Ramos (cell line): ENCODE measurements around the gene TCF20.

Experiments used
- in situ Hi-C: fragments of 300-500 bp; cut with MboI; formaldehyde crosslinking; loops from one replicate; pipeline ENCODE4 v1.14.3; 2022; ENCODE audit warnings: low sequenced_read_pairs; ENCODE audit not compliant: unreplicated experiment

The TCF20 gene

GRCh38 chr22:42283278-42284201 is 13.1 kb upstream of the TCF20 start:
- in situ Hi-C loops: no loop called here

- in situ Hi-C loops: no loop called here
These were observed 12.5 kb upstream of the TCF20 start for GRCh38 chr22:42282943-42283277.

- in situ Hi-C loops: no loop called here
These were observed 11.9 kb upstream of the TCF20 start for GRCh38 chr22:42282252-42282942.

- in situ Hi-C loops: no loop called here
These were observed 11.3 kb upstream of the TCF20 start for GRCh38 chr22:42281706-42282251.

- in situ Hi-C loops: no loop called here
These were observed 10.8 kb upstream of the TCF20 start for GRCh38 chr22:42281284-42281683.

- in situ Hi-C loops: no loop called here
These were observed 10.4 kb upstream of the TCF20 start for GRCh38 chr22:42280836-42281235.

GRCh38 chr22:42280140-42280539 is 9.7 kb upstream of the TCF20 start:
- in situ Hi-C loops: no loop called here

GRCh38 chr22:42279425-42280020 is 9.1 kb upstream of the TCF20 start:
- in situ Hi-C loops: no loop called here

GRCh38 chr22:42277988-42278776 is 7.7 kb upstream of the TCF20 start:
- in situ Hi-C loops: no loop called here

- in situ Hi-C loops: no loop called here
These were observed 6.8 kb upstream of the TCF20 start for GRCh38 chr22:42277232-42277753.

- in situ Hi-C loops: no loop called here
These were observed 5.5 kb upstream of the TCF20 start for GRCh38 chr22:42275970-42276369.

GRCh38 chr22:42275176-42275575 is 4.7 kb upstream of the TCF20 start:
- in situ Hi-C loops: no loop called here

- in situ Hi-C loops: no loop called here
These were observed 3.5 kb upstream of the TCF20 start for GRCh38 chr22:42273855-42274451.

GRCh38 chr22:42272431-42272999 is 2.1 kb upstream of the TCF20 start:
- in situ Hi-C loops: no loop called here

GRCh38 chr22:42271906-42272305 is 1.5 kb upstream of the TCF20 start:
- in situ Hi-C loops: no loop called here

GRCh38 chr22:42271191-42271813 is 849 bp upstream of the TCF20 start:
- in situ Hi-C loops: no loop called here

- in situ Hi-C loops: no loop called here
These were observed 310 bp downstream of the TCF20 start for GRCh38 chr22:42270176-42270509.

- in situ Hi-C loops: no loop called here
These were observed 849 bp downstream of the TCF20 start for GRCh38 chr22:42269432-42270175.
